ENCODE results near the gene CCDC197. TPM values are rescaled to one million over a fixed set of nuclear protein-coding genes. Genes with fewer than 3 reads are reported as not detected.

CCDC197 gene
- total and polyA plus RNA-seq, 2 donors (not counting 1 experiment from before 2014, with no cell fraction given): not detected

GRCh38 chr14:93977171-93977570 lies 19.9 kb upstream of the CCDC197 start:
- ATAC-seq (ENCODE audit: low read depth) (no peak), DNase-seq (no peak)
- Histone ChIP-seq H3K36me3 (replicated peaks in 1 of 2; ENCODE audit: control extremely low read depth in 1 of 2, control insufficient read depth in 1 of 2, extremely low read depth in 1 of 2, insufficient read depth in 2 of 2, low read length in 1 of 2) (no peaks in the 10 kb centered on the region), H3K4me2 (replicated peaks; ENCODE audit: low read depth, low read length, poor library complexity, severe bottlenecking) (no peak overlapping the region), H2AFZ (ENCODE audit: insufficient read depth, low read depth, low read length, poor library complexity, severe bottlenecking) (no peak overlapping the region), H3K9ac (ENCODE audit: low read length) (no peak overlapping the region), H4K20me1 (ENCODE audit: control insufficient read depth, insufficient read depth, low read length, poor library complexity, severe bottlenecking) (no peaks in the 10 kb centered on the region), H3K4me3 (ENCODE audit: control extremely low read depth in 1 of 5, extremely low read depth in 1 of 5, insufficient read depth in 1 of 5, low read depth in 2 of 5, low read length in 4 of 5) (no peak overlapping the region), H3K79me2 (ENCODE audit: control insufficient read depth, insufficient read depth, low read length) (no peaks in the 10 kb centered on the region), H3K27me3 (replicated peaks in 1 of 4; ENCODE audit: control extremely low read depth in 1 of 4, control insufficient read depth in 3 of 4, insufficient read depth in 4 of 4, low read length in 3 of 4) (peaks cover 0 to 55% (median 31%) of the 10 kb centered on the region in 4 experiments), H3K4me1 (ENCODE audit: control insufficient read depth in 2 of 2, insufficient read depth in 2 of 2, low read length in 2 of 2) (peaks cover 23 to 35% of the 10 kb centered on the region in 2 donors), H3K27ac (ENCODE audit: low read length in 2 of 2) (no peak overlapping the region), H3K9me3 (ENCODE audit: control extremely low read depth in 1 of 3, control insufficient read depth in 2 of 3, insufficient read depth in 1 of 3, low read length in 2 of 3) (peaks cover 1 to 37% (median 18%) of the 10 kb centered on the region in 3 donors)
- peaks cover 43% of the 10 kb centered on the region for H3K27me3 Mint-ChIP-seq
- intact Hi-C loops (cut with micrococcal nuclease): no loop called here
- peaks cover 35% of the 10 kb centered on the region for H3K4me1 Mint-ChIP-seq
- CTCF ChIA-PET: interaction anchor here (2.8 to 37.7 kb wide), 2 partner anchors 24 to 34 kb away, joined by 8 to 1036 read pairs; no protein-coding TSS in a partner anchor
- H3K27ac Mint-ChIP-seq: peak overlapping the region; percentile 20
- no peak overlapping the region for H3K4me3 Mint-ChIP-seq
- POLR2A ChIA-PET: no interaction called here
- no peak for TF ChIP-seq EZH2 (IDR thresholded peaks at IDR 0.05; ENCODE audit: borderline replicate concordance, insufficient read depth, low read depth, low read length, poor library complexity, severe bottlenecking)
- TF ChIP-seq, protein P1, sequence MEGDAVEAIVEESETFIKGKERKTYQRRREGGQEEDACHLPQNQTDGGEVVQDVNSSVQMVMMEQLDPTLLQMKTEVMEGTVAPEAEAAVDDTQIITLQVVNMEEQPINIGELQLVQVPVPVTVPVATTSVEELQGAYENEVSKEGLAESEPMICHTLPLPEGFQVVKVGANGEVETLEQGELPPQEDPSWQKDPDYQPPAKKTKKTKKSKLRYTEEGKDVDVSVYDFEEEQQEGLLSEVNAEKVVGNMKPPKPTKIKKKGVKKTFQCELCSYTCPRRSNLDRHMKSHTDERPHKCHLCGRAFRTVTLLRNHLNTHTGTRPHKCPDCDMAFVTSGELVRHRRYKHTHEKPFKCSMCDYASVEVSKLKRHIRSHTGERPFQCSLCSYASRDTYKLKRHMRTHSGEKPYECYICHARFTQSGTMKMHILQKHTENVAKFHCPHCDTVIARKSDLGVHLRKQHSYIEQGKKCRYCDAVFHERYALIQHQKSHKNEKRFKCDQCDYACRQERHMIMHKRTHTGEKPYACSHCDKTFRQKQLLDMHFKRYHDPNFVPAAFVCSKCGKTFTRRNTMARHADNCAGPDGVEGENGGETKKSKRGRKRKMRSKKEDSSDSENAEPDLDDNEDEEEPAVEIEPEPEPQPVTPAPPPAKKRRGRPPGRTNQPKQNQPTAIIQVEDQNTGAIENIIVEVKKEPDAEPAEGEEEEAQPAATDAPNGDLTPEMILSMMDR (IDR thresholded peaks at IDR 0.05): no peak
- WGBS (ENCODE audit: insufficient coverage): 78% methylated on average over 2 of the region's 5 CpGs
- no peaks in the 10 kb centered on the region for H3K9me3 Mint-ChIP-seq (ENCODE audit: insufficient read depth)

DNA sequence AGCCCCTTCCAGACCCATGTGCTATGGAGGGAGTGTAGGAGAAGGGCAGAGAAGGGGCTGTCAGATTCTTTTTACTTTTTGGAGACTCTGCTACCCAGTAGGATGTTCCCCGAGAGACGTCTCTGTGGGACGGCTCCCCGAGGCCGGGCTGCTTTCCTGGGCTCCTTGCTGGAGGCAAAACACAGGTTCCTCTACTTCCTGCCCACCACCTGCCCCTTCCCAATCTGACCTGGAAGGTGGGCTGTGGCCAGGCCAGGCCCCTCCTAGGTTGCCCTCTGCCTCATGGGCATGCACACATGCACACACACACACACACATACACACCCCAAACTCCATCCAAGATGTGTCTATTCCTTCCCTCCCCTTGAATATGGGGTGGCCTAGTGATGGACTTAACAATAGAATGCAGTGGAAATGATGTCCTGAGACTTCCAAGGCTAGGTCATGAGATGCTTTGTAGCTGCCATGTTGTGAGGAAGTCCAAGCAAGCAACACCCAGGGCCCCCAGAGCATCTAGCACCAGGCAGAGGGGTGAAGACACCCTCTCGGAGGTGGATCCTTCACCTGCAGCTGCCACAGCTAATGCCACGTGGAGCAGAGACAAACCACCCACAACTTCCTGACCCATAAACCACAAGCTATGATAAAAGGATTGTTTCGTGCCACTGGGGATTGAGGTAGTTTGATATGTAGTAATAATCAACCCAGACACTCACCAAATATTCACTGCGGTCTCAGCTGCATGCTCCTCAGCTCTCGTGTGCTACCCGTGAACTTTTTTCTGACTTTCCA lies 19.1 kb upstream of the CCDC197 start:
- ATAC-seq (ENCODE audit: low read depth) (peak; percentile 80), DNase-seq (peak; percentile 78)
- ChIA-PET CTCF (interaction anchor here (1.2 to 37.7 kb wide), 4 partner anchors 8 to 35 kb away, joined by 4 to 1036 read pairs (median 7); no protein-coding TSS in a partner anchor), POLR2A (no interaction called here)
- no peak for TF ChIP-seq EZH2 (IDR thresholded peaks at IDR 0.05; ENCODE audit: borderline replicate concordance, insufficient read depth, low read depth, low read length, poor library complexity, severe bottlenecking)
- TF ChIP-seq, protein P1 (IDR thresholded peaks at IDR 0.05): no peak
- 100% methylated on average over 5 of the region's 11 CpGs for WGBS (ENCODE audit: insufficient coverage)
- H3K27ac ChIP-seq (ENCODE audit: low read length in 2 of 2): no peak overlapping the region
- H3K4me1 Mint-ChIP-seq: peaks cover 33% of the 10 kb centered on the region
- no peaks in the 10 kb centered on the region for H4K20me1 ChIP-seq (ENCODE audit: control insufficient read depth, insufficient read depth, low read length, poor library complexity, severe bottlenecking)
- H3K27me3 Mint-ChIP-seq: peaks cover 45% of the 10 kb centered on the region
- no peak overlapping the region for H3K4me2 ChIP-seq (replicated peaks; ENCODE audit: low read depth, low read length, poor library complexity, severe bottlenecking)
- no peaks in the 10 kb centered on the region for H3K9me3 Mint-ChIP-seq (ENCODE audit: insufficient read depth)
- H3K4me3 ChIP-seq (ENCODE audit: control extremely low read depth in 1 of 5, extremely low read depth in 1 of 5, insufficient read depth in 1 of 5, low read depth in 2 of 5, low read length in 4 of 5): no peak overlapping the region
- no peak overlapping the region for H2AFZ ChIP-seq (ENCODE audit: insufficient read depth, low read depth, low read length, poor library complexity, severe bottlenecking)
- H3K27ac Mint-ChIP-seq: peak overlapping the region; percentile 41
- no peaks in the 10 kb centered on the region for H3K79me2 ChIP-seq (ENCODE audit: control insufficient read depth, insufficient read depth, low read length)
- no peak overlapping the region for H3K9ac ChIP-seq (ENCODE audit: low read length)
- no peaks in the 10 kb centered on the region for H3K36me3 ChIP-seq (replicated peaks in 1 of 2; ENCODE audit: control extremely low read depth in 1 of 2, control insufficient read depth in 1 of 2, extremely low read depth in 1 of 2, insufficient read depth in 2 of 2, low read length in 1 of 2)
- H3K4me1 ChIP-seq (ENCODE audit: control insufficient read depth in 2 of 2, insufficient read depth in 2 of 2, low read length in 2 of 2): peaks cover 23 to 35% of the 10 kb centered on the region in 2 donors
- intact Hi-C loops (cut with micrococcal nuclease): loop anchor here (1.0 to 2.0 kb wide), 2 partner anchors 11 to 15 kb away; no protein-coding TSS in a partner anchor
- H3K4me3 Mint-ChIP-seq: no peak overlapping the region
- H3K9me3 ChIP-seq (ENCODE audit: control extremely low read depth in 1 of 3, control insufficient read depth in 2 of 3, insufficient read depth in 1 of 3, low read length in 2 of 3): peaks cover 1 to 40% (median 18%) of the 10 kb centered on the region in 3 donors
- peaks cover 0 to 64% (median 36%) of the 10 kb centered on the region in 4 experiments for H3K27me3 ChIP-seq (replicated peaks in 1 of 4; ENCODE audit: control extremely low read depth in 1 of 4, control insufficient read depth in 3 of 4, insufficient read depth in 4 of 4, low read length in 3 of 4)

Measured in B cell (primary cell).